Panc1 (cell line): Measurements from ENCODE around the gene CHRM4.

Experiments used
- POLR2AphosphoS5 ChIP-seq: IDR thresholded peaks from 2 replicates; pipeline ENCODE4 v1.6.1; 2012; ENCODE audit warnings: mild to moderate bottlenecking, low read depth, low read length, moderate library complexity
- SIN3A ChIP-seq: IDR thresholded peaks from 2 replicates; pipeline ENCODE4 v1.6.1; 2012; ENCODE audit warnings: low read depth, mild to moderate bottlenecking, low read length, moderate library complexity, borderline replicate concordance; ENCODE audit not compliant: insufficient read depth
- TCF7L2 ChIP-seq: IDR thresholded peaks from 2 replicates; pipeline ENCODE4 v1.6.1; 2011; ENCODE audit warnings: mild to moderate bottlenecking, low read depth, low read length, inconsistent platforms
- TF ChIP-seq, protein P1 (sequence below): fragments of 450-650 bp; IDR thresholded peaks from 2 replicates; pipeline ENCODE4 v1.5.1; 2017; ENCODE audit warnings: mild to moderate bottlenecking
- TF ChIP-seq, protein P2 (sequence below), 2 experiments: IDR thresholded peaks; 2 replicates each; pipeline ENCODE4 v1.6.1; 2011 to 2012; ENCODE audit warnings: low read depth in 2 of 2, control low read depth in 1 of 2, low read length in 1 of 2, mild to moderate bottlenecking in 1 of 2, moderate library complexity in 1 of 2; ENCODE audit not compliant: insufficient read depth in 1 of 2

DNA sequence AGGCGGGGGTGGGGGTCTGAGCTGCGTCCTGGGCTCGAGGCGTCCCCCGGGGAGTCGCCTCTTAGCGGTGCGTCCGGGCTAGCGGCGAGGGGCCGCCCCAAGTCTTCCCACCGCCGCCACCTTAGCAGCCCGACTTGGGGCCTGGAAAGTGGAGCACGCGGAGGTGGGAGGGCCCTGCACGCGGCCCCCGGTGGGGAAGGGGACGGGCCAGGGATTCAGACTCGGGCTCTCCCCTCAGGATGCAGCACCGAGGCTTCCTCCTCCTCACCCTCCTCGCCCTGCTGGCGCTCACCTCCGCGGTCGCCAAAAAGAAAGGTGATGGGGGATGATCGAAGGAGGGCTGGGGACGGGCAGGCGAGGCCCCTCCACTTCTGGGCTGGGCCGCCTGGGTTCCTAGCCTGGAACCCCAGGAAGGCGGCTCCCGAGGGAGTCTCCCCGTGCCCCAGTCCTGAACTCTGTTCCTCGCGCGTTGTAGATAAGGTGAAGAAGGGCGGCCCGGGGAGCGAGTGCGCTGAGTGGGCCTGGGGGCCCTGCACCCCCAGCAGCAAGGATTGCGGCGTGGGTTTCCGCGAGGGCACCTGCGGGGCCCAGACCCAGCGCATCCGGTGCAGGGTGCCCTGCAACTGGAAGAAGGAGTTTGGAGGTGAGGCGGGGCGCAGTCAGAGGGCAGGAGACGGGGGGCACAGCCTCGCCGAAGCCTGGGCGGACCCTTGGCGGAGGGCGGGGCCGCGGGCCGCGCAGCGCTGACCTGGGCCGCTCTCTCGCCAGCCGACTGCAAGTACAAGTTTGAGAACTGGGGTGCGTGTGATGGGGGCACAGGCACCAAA, 9.5 kb downstream of the CHRM4 start:
- TF ChIP-seq POLR2AphosphoS5 (no peak), SIN3A (no peak), TCF7L2 (no peak)
- TF ChIP-seq, protein P1, sequence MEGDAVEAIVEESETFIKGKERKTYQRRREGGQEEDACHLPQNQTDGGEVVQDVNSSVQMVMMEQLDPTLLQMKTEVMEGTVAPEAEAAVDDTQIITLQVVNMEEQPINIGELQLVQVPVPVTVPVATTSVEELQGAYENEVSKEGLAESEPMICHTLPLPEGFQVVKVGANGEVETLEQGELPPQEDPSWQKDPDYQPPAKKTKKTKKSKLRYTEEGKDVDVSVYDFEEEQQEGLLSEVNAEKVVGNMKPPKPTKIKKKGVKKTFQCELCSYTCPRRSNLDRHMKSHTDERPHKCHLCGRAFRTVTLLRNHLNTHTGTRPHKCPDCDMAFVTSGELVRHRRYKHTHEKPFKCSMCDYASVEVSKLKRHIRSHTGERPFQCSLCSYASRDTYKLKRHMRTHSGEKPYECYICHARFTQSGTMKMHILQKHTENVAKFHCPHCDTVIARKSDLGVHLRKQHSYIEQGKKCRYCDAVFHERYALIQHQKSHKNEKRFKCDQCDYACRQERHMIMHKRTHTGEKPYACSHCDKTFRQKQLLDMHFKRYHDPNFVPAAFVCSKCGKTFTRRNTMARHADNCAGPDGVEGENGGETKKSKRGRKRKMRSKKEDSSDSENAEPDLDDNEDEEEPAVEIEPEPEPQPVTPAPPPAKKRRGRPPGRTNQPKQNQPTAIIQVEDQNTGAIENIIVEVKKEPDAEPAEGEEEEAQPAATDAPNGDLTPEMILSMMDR: no peak
- TF ChIP-seq, protein P2, sequence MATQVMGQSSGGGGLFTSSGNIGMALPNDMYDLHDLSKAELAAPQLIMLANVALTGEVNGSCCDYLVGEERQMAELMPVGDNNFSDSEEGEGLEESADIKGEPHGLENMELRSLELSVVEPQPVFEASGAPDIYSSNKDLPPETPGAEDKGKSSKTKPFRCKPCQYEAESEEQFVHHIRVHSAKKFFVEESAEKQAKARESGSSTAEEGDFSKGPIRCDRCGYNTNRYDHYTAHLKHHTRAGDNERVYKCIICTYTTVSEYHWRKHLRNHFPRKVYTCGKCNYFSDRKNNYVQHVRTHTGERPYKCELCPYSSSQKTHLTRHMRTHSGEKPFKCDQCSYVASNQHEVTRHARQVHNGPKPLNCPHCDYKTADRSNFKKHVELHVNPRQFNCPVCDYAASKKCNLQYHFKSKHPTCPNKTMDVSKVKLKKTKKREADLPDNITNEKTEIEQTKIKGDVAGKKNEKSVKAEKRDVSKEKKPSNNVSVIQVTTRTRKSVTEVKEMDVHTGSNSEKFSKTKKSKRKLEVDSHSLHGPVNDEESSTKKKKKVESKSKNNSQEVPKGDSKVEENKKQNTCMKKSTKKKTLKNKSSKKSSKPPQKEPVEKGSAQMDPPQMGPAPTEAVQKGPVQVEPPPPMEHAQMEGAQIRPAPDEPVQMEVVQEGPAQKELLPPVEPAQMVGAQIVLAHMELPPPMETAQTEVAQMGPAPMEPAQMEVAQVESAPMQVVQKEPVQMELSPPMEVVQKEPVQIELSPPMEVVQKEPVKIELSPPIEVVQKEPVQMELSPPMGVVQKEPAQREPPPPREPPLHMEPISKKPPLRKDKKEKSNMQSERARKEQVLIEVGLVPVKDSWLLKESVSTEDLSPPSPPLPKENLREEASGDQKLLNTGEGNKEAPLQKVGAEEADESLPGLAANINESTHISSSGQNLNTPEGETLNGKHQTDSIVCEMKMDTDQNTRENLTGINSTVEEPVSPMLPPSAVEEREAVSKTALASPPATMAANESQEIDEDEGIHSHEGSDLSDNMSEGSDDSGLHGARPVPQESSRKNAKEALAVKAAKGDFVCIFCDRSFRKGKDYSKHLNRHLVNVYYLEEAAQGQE (IDR thresholded peaks at IDR 0.05; ENCODE audit: insufficient read depth in 1 of 2, low read depth in 2 of 2, low read length in 1 of 2): no peak
